GM12801 (cell line): ENCODE results near the gene CCDC188.

Experiments used
- TF ChIP-seq, protein P1 (sequence below): IDR thresholded peaks from one replicate; pipeline ENCODE4 v1.5.1; 2011; ENCODE audit warnings: control low read depth; ENCODE audit not compliant: insufficient read length; ENCODE audit errors: extremely low read depth

Gene CCDC188

DNA sequence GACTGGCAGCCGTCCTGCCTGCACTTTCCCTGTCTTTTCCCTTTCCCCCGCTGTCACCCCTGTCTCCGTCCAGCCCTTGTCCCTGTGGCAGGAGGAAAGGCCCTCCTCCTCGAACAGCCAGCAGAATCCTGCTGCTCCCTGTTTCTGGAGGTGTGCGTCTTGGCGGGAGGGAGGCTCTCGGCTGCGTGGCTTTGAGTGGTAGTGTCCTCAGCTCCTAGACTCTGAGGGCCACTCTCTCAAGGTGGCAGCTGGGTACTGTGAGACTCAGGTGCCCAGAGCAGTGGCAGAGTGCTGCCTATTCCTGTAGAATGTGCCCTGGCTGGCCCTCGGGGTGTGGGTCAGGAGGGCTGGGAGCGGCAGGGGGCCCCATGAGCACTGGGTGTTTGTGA, 44.0 kb downstream of the CCDC188 start:
- TF ChIP-seq, protein P1, sequence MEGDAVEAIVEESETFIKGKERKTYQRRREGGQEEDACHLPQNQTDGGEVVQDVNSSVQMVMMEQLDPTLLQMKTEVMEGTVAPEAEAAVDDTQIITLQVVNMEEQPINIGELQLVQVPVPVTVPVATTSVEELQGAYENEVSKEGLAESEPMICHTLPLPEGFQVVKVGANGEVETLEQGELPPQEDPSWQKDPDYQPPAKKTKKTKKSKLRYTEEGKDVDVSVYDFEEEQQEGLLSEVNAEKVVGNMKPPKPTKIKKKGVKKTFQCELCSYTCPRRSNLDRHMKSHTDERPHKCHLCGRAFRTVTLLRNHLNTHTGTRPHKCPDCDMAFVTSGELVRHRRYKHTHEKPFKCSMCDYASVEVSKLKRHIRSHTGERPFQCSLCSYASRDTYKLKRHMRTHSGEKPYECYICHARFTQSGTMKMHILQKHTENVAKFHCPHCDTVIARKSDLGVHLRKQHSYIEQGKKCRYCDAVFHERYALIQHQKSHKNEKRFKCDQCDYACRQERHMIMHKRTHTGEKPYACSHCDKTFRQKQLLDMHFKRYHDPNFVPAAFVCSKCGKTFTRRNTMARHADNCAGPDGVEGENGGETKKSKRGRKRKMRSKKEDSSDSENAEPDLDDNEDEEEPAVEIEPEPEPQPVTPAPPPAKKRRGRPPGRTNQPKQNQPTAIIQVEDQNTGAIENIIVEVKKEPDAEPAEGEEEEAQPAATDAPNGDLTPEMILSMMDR, result no peak

DNA sequence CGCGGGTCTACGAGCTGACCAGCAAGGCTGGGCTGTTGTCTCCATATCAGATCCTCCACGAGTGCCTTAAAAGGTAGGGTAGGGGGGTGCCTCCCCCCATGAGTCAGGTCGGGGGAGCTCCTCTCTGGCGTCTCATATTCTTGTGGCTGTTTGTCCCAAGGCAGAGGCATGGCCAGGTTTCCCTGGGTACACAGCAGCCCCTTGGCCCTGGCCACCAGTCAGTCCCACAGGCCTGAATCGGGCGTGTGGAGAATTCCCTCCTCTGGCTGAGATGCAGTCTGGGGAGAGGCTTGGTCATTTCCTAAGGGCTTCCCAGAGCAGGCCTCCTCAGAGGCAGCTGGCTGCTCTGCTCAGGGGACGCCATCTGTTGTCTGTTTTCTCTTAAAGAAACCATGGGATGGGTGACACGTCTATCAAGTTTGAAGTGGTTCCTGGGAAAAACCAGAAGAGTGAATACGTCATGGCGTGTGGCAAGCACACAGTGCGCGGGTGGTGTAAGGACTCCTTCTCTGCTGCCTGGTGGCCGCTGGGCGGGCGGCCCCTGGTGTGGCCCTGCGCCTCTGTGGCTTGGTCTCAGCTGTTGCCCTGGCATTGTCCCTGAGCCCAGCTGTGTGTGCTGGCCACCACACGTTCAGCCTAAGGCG, 44.5 kb downstream of the CCDC188 start:
- TF ChIP-seq, protein P1, result no peak

DNA sequence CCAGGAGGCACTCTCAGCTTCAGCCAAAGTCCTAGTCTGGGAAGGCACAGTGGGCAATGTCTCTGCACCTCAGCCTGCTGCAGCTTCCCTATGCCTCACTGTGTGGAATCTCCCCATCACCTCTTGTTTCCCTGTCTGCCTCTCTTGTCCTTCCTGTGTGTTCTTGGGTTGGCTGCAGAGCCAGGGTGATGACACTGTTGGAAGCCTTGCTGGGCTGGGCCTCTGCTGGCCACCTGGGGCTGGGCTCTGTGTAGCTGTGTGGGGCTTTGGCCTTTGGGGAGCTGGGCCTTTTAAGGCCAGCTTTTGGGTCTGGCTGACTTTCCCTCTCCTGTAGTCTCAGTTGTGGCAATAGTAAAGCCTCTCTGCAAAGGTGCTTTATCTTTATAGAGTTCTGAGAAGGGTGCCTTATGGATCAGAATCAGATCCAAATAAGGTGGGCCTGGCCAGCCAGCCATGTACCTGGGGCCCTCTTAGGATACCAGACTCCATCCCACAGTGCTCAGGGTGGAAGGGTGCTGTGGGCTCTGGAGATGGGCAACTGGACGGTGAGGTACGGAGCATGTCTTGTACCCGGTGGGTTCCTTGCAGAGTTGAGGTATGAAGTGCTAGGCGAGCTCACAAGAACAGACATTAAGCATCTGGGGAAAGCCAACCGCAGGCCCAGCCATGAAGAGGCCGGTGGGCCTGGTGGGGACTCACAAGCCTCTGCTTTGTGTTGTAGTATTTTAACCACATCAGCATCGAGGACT, 45.2 kb downstream of the CCDC188 start:
- TF ChIP-seq, protein P1, result no peak

DNA sequence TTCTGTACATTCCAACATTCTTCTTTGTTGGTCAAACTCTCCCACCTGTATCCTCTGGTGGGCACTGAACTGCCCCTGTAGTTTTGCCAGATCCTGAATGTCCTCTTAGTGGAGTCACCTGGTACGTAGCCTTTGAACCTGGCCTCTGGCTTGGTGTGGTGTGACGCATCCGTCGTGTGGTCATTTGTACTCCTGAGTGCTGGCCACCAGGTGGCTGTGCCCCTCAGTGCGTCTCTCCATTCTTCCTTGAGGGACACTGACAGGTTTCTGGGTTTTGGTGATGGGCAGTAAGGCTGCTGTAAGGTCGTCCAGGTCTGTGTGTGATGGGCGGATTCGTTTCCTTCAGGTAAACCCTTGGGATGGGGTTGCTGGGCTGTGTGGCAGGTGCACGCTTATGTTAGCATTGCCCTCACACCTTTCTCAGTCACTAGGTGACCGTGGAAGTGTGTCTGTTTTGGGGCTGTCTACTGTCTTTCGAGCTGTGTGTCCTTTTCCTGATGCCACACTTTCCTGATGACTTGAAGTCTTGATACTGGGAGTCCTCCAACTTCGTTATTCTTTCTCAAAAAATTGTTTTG, 48.6 kb downstream of the CCDC188 start:
- TF ChIP-seq, protein P1, result no peak

DNA sequence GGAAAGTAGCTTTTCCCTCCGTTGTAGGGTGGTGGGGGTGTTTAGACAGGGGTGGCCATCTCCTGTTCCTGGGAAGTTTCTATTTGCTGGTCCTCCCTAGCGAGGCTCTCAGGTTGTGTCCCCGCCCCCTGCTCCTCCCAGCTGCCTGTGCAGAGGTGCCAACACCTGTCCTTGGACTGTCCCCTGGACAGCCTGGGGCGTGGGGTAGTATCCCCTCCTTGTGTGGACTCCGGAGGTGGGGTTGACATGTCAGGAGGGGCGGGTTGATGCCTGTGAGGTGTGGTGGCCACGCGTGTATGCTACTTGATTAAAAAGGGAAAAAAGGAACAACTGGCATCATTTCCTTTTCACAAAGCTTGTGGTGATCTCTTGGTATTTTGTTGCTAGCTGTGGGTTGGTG, 49.2 kb downstream of the CCDC188 start:
- TF ChIP-seq, protein P1, result no peak

DNA sequence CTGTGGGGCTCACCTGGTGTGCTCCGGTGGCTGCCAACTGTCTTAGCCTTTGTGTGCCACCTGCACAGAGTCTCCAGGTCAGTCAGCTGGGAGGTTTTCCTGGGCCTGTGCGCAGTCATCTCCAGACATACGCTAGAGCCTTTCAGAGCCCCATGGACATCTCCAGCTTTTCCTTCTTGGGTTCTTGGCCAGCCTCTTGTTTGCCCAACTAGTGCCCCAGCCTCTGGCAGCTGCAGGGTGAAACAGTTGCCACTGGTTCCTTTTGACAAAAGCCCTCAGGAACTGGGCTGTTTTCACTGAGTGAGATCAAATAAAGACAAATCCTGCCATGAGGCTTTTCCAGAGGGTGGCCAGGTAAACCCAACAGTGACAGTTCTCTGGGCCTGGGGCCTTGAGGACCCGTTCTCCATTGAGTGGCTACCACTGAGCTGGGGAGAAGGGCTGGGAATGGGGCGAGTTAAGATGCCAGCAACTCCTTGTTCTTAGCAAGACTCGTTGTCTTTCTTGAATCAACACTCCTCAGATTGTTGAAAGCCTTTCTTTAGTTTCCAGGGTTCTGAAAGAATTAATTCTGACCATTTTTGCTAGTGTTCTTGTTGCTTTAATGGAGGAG, 51.6 kb downstream of the CCDC188 start:
- TF ChIP-seq, protein P1, result no peak
